IMR-90 (cell line): Measurements from ENCODE around the gene MED22. TPM values are rescaled to one million over a fixed set of nuclear protein-coding genes. Genes with fewer than 3 reads are reported as not detected.

ENCODE experiments used
- ATAC-seq: fragments of 200-7000 bp; cut with Tn5 transposase; 2 replicates; pipeline ENCODE4 v1.9.1; 2020; ENCODE audit warnings: low read depth, mild to moderate bottlenecking, moderate library complexity
- BruUV-seq: library from RNA; stranded (reverse); fragments of 400-500 nt; replicated peaks from 2 replicates; lab custom pipeline; 2021; lab: Mats Ljungman, UMichigan
- CTCF ChIA-PET: fragments of 300-600 bp; formaldehyde crosslinking; extraction: SDS; loops from one replicate; lab custom pipeline; 2021; ENCODE audit warnings: antibody characterized with exemption; lab: Yijun Ruan, JAX
- POLR2A ChIA-PET: fragments of 300-600 bp; sonication (Branson Sonifier 250); formaldehyde crosslinking; loops from one replicate; lab custom pipeline; 2022; ENCODE audit warnings: antibody characterized with exemption; ENCODE audit not compliant: unreplicated experiment; lab: Charles Lee
- DNase-seq: peaks from one replicate; pipeline ENCODE4 v3.0.0; 2013
- H2AFZ ChIP-seq: replicated peaks from 2 replicates; pipeline ENCODE3; 2013; ENCODE audit warnings: low read length, mild to moderate bottlenecking; ENCODE audit not compliant: poor library complexity
- H2AK5ac ChIP-seq: 2 replicates; pipeline ENCODE4 v1.6.1; 2013; ENCODE audit warnings: low read depth, low read length, inconsistent platforms
- H2AK9ac ChIP-seq: replicated peaks from 2 replicates; pipeline ENCODE3; 2013; ENCODE audit warnings: mild to moderate bottlenecking, low read depth, low read length, moderate library complexity; ENCODE audit not compliant: poor library complexity
- H2BK120ac ChIP-seq: 2 replicates; pipeline ENCODE4 v1.6.1; 2013; ENCODE audit warnings: low read depth, low read length, inconsistent platforms
- H2BK15ac ChIP-seq: 3 replicates; pipeline ENCODE4 v1.6.1; 2013; ENCODE audit warnings: low read depth, low read length, inconsistent platforms
- H2BK20ac ChIP-seq: 2 replicates; pipeline ENCODE4 v1.6.1; 2013; ENCODE audit warnings: low read depth, mild to moderate bottlenecking, inconsistent platforms, low read length, moderate library complexity
- H2BK5ac ChIP-seq: 2 replicates; pipeline ENCODE4 v1.6.1; 2013; ENCODE audit warnings: mild to moderate bottlenecking, low read depth, low read length, inconsistent platforms; ENCODE audit not compliant: poor library complexity, severe bottlenecking
- H3K14ac ChIP-seq: replicated peaks from 2 replicates; pipeline ENCODE4 v1.6.1; 2013; ENCODE audit warnings: low read depth, low read length, inconsistent platforms
- H3K18ac ChIP-seq: 2 replicates; pipeline ENCODE4 v1.6.1; 2013; ENCODE audit warnings: low read depth, low read length, control low read depth
- H3K23ac ChIP-seq: 2 replicates; pipeline ENCODE4 v1.6.1; 2013; ENCODE audit warnings: low read depth, low read length, inconsistent platforms
- H3K27ac ChIP-seq: 2 replicates; pipeline ENCODE4 v1.5.1; 2013; ENCODE audit warnings: mild to moderate bottlenecking, control low read depth, low read length; ENCODE audit not compliant: insufficient read depth
- H3K27me3 ChIP-seq: 2 replicates; pipeline ENCODE4 v1.6.1; 2013; ENCODE audit warnings: low read length; ENCODE audit not compliant: control insufficient read depth, insufficient read depth
- H3K36me3 ChIP-seq: 2 replicates; pipeline ENCODE4 v1.6.1; 2013; ENCODE audit warnings: low read length, mixed read lengths; ENCODE audit not compliant: control insufficient read depth, insufficient read depth
- H3K4ac ChIP-seq: 2 replicates; pipeline ENCODE4 v1.6.1; 2013; ENCODE audit warnings: low read depth, low read length, inconsistent platforms
- H3K4me1 ChIP-seq: 2 replicates; pipeline ENCODE4 v1.6.1; 2013; ENCODE audit warnings: low read length, mixed read lengths; ENCODE audit not compliant: control insufficient read depth, insufficient read depth
- H3K4me2 ChIP-seq: 2 replicates; pipeline ENCODE4 v1.6.1; 2013; ENCODE audit warnings: low read depth, mild to moderate bottlenecking, control low read depth, low read length, moderate library complexity
- H3K4me3 ChIP-seq: 2 replicates; pipeline ENCODE4 v1.5.1; 2013; ENCODE audit warnings: low read depth, mild to moderate bottlenecking, control low read depth, low read length, moderate library complexity; ENCODE audit not compliant: insufficient read depth
- H3K56ac ChIP-seq: 2 replicates; pipeline ENCODE4 v1.6.1; 2013; ENCODE audit warnings: low read length, inconsistent platforms; ENCODE audit not compliant: insufficient read depth; ENCODE audit errors: extremely low read depth
- H3K79me1 ChIP-seq, 2 experiments: 2 replicates each; pipeline ENCODE4 v1.6.1; 2013; ENCODE audit warnings: low read length in 2 of 2, inconsistent platforms in 1 of 2, low read depth in 1 of 2
- H3K9ac ChIP-seq: 2 replicates; pipeline ENCODE4 v1.6.1; 2013; ENCODE audit warnings: low read depth, low read length, control low read depth
- H3K9me1 ChIP-seq: 2 replicates; pipeline ENCODE4 v1.6.1; 2013; ENCODE audit warnings: low read length, inconsistent platforms; ENCODE audit not compliant: insufficient read depth
- H3K9me3 ChIP-seq: 2 replicates; pipeline ENCODE4 v1.6.1; 2013; ENCODE audit warnings: low read length; ENCODE audit not compliant: control insufficient read depth, insufficient read depth
- H4K20me1 ChIP-seq: 2 replicates; pipeline ENCODE4 v1.6.1; 2013; ENCODE audit warnings: low read length, inconsistent platforms; ENCODE audit not compliant: insufficient read depth
- H4K5ac ChIP-seq: 2 replicates; pipeline ENCODE4 v1.6.1; 2013; ENCODE audit warnings: mild to moderate bottlenecking, low read depth, low read length, control low read depth
- H4K8ac ChIP-seq, 2 experiments: 2 replicates each; pipeline ENCODE4 v1.6.1; 2013; ENCODE audit warnings: low read depth in 2 of 2, low read length in 2 of 2, control low read depth in 1 of 2, inconsistent platforms in 1 of 2
- H4K91ac ChIP-seq: 2 replicates; pipeline ENCODE4 v1.6.1; 2013; ENCODE audit warnings: low read depth, low read length, inconsistent platforms; ENCODE audit not compliant: insufficient read depth
- BHLHE40 ChIP-seq: fragments of 150-350 bp; IDR thresholded peaks from 2 replicates; pipeline ENCODE4 v1.6.1; 2016; ENCODE audit warnings: mild to moderate bottlenecking, low read depth, low read length
- CEBPB ChIP-seq: IDR thresholded peaks from 2 replicates; pipeline ENCODE4 v1.6.1; 2012; ENCODE audit warnings: low read depth, low read length, improper control_type of control experiment
- CHD1 ChIP-seq: IDR thresholded peaks from 2 replicates; pipeline ENCODE4 v1.6.1; 2012; ENCODE audit warnings: low read depth, low read length, improper control_type of control experiment
- FOS ChIP-seq: fragments of 150-350 bp; IDR thresholded peaks from 2 replicates; pipeline ENCODE4 v1.6.1; 2016; ENCODE audit warnings: low read depth, low read length
- MAFK ChIP-seq: IDR thresholded peaks from 2 replicates; pipeline ENCODE4 v1.6.1; 2012; ENCODE audit warnings: low read depth, low read length, improper control_type of control experiment
- MAZ ChIP-seq: IDR thresholded peaks from 2 replicates; pipeline ENCODE4 v1.6.1; 2012; ENCODE audit warnings: low read depth, mild to moderate bottlenecking, low read length, improper control_type of control experiment, moderate library complexity, borderline replicate concordance
- MXI1 ChIP-seq: IDR thresholded peaks from 2 replicates; pipeline ENCODE4 v1.6.1; 2012; ENCODE audit warnings: low read depth, mild to moderate bottlenecking, low read length, moderate library complexity, borderline replicate concordance
- NFE2L2 ChIP-seq: fragments of 150-350 bp; IDR thresholded peaks from 2 replicates; pipeline ENCODE4 v1.6.1; 2016; ENCODE audit warnings: low read depth, mild to moderate bottlenecking, low read length
- POLR2A ChIP-seq: IDR thresholded peaks from 2 replicates; pipeline ENCODE4 v1.6.1; 2012; ENCODE audit warnings: mild to moderate bottlenecking, low read depth, low read length
- RAD21 ChIP-seq: IDR thresholded peaks from 2 replicates; pipeline ENCODE4 v1.6.1; 2012; ENCODE audit warnings: low read length, improper control_type of control experiment
- RCOR1 ChIP-seq: IDR thresholded peaks from 2 replicates; pipeline ENCODE4 v1.6.1; 2012; ENCODE audit warnings: mild to moderate bottlenecking, low read length, improper control_type of control experiment; ENCODE audit not compliant: insufficient replicate concordance
- RFX5 ChIP-seq: IDR thresholded peaks from 2 replicates; pipeline ENCODE4 v1.8.0; 2012; ENCODE audit warnings: low read depth, mild to moderate bottlenecking, low read length, moderate library complexity
- SMC3 ChIP-seq: fragments of 150-350 bp; IDR thresholded peaks from 2 replicates; pipeline ENCODE4 v1.6.1; 2016; ENCODE audit warnings: low read depth, mild to moderate bottlenecking, antibody characterized with exemption, low read length, moderate library complexity
- WGBS, 2 experiments: methylation state at CpG; one replicate each; pipeline versions ENCODE4 v1.1.5 to v1.1.7; 2013; ENCODE audit warnings: missing lambda C conversion rate in 2 of 2; ENCODE audit not compliant: insufficient read length in 1 of 2; ENCODE audit errors: extremely low coverage in 2 of 2; 5-methylcytosine and 5-hydroxymethylcytosine counted together
- dilution Hi-C: fragments of 300-500 bp; cut with HindIII; formaldehyde crosslinking; loops from one replicate; pipeline ENCODE4 v1.14.3; 2018; ENCODE audit warnings: low sequenced_read_pairs; ENCODE audit not compliant: unreplicated experiment
- in situ Hi-C: fragments of 300-500 bp; cut with MboI; formaldehyde crosslinking; loops from 3 replicates; pipeline ENCODE4 v1.14.3; 2019; ENCODE audit warnings: low sequenced_read_pairs, inconsistent platforms, mixed read lengths
- intact Hi-C: fragments of 100-400 bp; cut with micrococcal nuclease; formaldehyde crosslinking; loops from 2 replicates; pipeline ENCODE4 v1.10.0; 2022
- polyA plus RNA-seq, 3 experiments: library from polyadenylated mRNA; depleted of rRNA; stranded (reverse); fragments of >200 nt; gene quantifications; 2 replicates each; pipeline ENCODE4 v1.2.3, GENCODE V29; 2012; ENCODE audit warnings: low replicate concordance in 1 of 3
- total RNA-seq: library from RNA; depleted of rRNA; stranded (reverse); fragments of >200 nt; gene quantifications from 2 replicates; pipeline ENCODE4 v1.2.3, GENCODE V29; 2012
- TF ChIP-seq, protein P1 (sequence below): conservative IDR thresholded peaks from 2 replicates; pipeline ENCODE4 v1.5.1; 2012; ENCODE audit warnings: mild to moderate bottlenecking, low read depth, low read length, improper control_type of control experiment
- TF ChIP-seq, protein P2 (sequence below): fragments of 150-350 bp; IDR thresholded peaks from 2 replicates; pipeline ENCODE4 v1.6.1; 2017; ENCODE audit warnings: mild to moderate bottlenecking, antibody characterized with exemption, low read length, low read depth

MED22 gene
- total and polyA plus RNA-seq, 2 of the 4 experiments (the other 2 are of a cell fraction) = 7.9 to 28.3 TPM

DNA sequence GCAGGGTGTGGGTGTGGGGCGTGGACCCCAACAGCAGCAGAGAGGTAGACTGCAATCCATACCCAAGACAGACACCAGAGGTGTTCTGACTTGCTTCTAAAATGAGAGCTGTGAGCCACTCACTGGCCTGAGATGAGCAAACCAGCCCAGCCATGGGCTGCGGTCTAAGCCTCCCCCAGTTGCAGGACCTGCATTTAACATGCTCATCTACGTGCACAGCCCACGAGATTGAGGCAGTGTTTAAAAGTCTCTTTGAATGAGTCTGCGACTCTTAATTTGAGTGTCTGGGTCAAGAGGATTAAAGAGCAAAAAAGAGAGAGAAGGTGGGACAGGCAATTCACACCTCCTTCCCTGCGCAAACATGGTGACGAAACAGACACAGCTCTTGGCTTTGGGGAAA, 22.0 kb upstream of the MED22 start:
- Histone ChIP-seq H2BK15ac (no peak overlapping the region), H3K4me3 (no peak overlapping the region), H4K91ac (no peak overlapping the region), H4K8ac (no peak overlapping the region), H4K5ac (no peak overlapping the region), H3K9me1 (peaks cover 32% of the 10 kb centered on the region), H2BK120ac (no peak overlapping the region), H3K18ac (no peak overlapping the region), H3K4me1 (peaks cover 12% of the 10 kb centered on the region), H3K36me3 (peaks cover 73% of the 10 kb centered on the region), H2AK9ac (no peak overlapping the region), H4K20me1 (peaks cover 99% of the 10 kb centered on the region), H3K4ac (no peak overlapping the region), H2AK5ac (no peak overlapping the region), H2BK20ac (no peak overlapping the region), H2BK5ac (no peak overlapping the region), H3K4me2 (no peak overlapping the region), H3K14ac (no peak overlapping the region), H3K27ac (no peak overlapping the region), H3K56ac (no peak overlapping the region), H3K79me1 (peaks cover 20 to 65% of the 10 kb centered on the region in 2 experiments), H2AFZ (no peak overlapping the region), H3K23ac (no peak overlapping the region), H3K27me3 (no peaks in the 10 kb centered on the region), H3K9ac (no peak overlapping the region), H3K9me3 (no peaks in the 10 kb centered on the region)
- ATAC-seq (no peak), DNase-seq (no peak)
- intact Hi-C loops = no loop called here
- ChIA-PET CTCF (no interaction called here), POLR2A (no interaction called here)
- BruUV-seq = no TSS peak
- dilution Hi-C loops = no loop called here
- TF ChIP-seq RCOR1 (no peak), FOS (no peak), BHLHE40 (no peak), NFE2L2 (no peak), MXI1 (no peak), POLR2A (no peak), CHD1 (no peak), RAD21 (no peak), MAFK (no peak), CEBPB (no peak), SMC3 (no peak), RFX5 (no peak), MAZ (no peak)
- TF ChIP-seq, protein P1, sequence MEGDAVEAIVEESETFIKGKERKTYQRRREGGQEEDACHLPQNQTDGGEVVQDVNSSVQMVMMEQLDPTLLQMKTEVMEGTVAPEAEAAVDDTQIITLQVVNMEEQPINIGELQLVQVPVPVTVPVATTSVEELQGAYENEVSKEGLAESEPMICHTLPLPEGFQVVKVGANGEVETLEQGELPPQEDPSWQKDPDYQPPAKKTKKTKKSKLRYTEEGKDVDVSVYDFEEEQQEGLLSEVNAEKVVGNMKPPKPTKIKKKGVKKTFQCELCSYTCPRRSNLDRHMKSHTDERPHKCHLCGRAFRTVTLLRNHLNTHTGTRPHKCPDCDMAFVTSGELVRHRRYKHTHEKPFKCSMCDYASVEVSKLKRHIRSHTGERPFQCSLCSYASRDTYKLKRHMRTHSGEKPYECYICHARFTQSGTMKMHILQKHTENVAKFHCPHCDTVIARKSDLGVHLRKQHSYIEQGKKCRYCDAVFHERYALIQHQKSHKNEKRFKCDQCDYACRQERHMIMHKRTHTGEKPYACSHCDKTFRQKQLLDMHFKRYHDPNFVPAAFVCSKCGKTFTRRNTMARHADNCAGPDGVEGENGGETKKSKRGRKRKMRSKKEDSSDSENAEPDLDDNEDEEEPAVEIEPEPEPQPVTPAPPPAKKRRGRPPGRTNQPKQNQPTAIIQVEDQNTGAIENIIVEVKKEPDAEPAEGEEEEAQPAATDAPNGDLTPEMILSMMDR = no peak
- TF ChIP-seq, protein P2, sequence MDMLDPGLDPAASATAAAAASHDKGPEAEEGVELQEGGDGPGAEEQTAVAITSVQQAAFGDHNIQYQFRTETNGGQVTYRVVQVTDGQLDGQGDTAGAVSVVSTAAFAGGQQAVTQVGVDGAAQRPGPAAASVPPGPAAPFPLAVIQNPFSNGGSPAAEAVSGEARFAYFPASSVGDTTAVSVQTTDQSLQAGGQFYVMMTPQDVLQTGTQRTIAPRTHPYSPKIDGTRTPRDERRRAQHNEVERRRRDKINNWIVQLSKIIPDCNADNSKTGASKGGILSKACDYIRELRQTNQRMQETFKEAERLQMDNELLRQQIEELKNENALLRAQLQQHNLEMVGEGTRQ = no peak
- in situ Hi-C loops = no loop called here
- 83% methylated on average over 4 of the region's 7 CpGs; no CpG with 5 or more reads in 1 of the 2 experiments for WGBS, 2 experiments
